Caco-2 (cell line): Measurements from ENCODE around the gene TSKS. TPM values are rescaled to one million over a fixed set of nuclear protein-coding genes. Genes with fewer than 3 reads are reported as not detected.

Experiments
- BruUV-seq: library from RNA; stranded (reverse); fragments of 400-500 nt; replicated peaks from 2 replicates; lab custom pipeline; 2021; lab: Mats Ljungman, UMichigan
- CTCF ChIA-PET: fragments of 300-600 bp; sonication (Branson Sonifier 250); formaldehyde crosslinking; loops from one replicate; lab custom pipeline; 2022; ENCODE audit warnings: antibody characterized with exemption; lab: Charles Lee
- POLR2A ChIA-PET: fragments of 300-600 bp; sonication (Branson Sonifier 250); formaldehyde crosslinking; loops from one replicate; lab custom pipeline; 2022; ENCODE audit warnings: antibody characterized with exemption; lab: Charles Lee
- DNase-seq, 2 experiments: peaks; one replicate each; pipeline versions ENCODE4 v3.0.0 to v3.0.0-alpha.2; 2020 to 2022
- H3K27me3 ChIP-seq: replicated peaks from 2 replicates; pipeline ENCODE4 v1.6.0; 2011; ENCODE audit warnings: low read length; ENCODE audit not compliant: control insufficient read depth, insufficient read depth
- H3K36me3 ChIP-seq: 2 replicates; pipeline ENCODE4 v1.5.1; 2011; ENCODE audit warnings: low read length; ENCODE audit not compliant: control insufficient read depth, insufficient read depth
- H3K4me1 ChIP-seq: fragments of 250-450 bp; sonication (Bioruptor Pico); 2 replicates; pipeline ENCODE4 v1.5.1; 2020; ENCODE audit warnings: mild to moderate bottlenecking
- H3K4me3 ChIP-seq: 2 replicates; pipeline ENCODE4 v1.5.1; 2011; ENCODE audit warnings: low read depth, mild to moderate bottlenecking, control low read depth, low read length
- H3K9me3 ChIP-seq: fragments of 250-450 bp; sonication (Bioruptor Pico); 2 replicates; pipeline ENCODE4 v1.5.1; 2020; ENCODE audit warnings: mild to moderate bottlenecking, moderate library complexity
- H3K27ac Mint-ChIP-seq: one replicate; pipeline ENCODE4 v1.8.0; 2022; ENCODE audit warnings: mixed read lengths; ENCODE audit not compliant: unreplicated experiment
- H3K27me3 Mint-ChIP-seq: one replicate; pipeline ENCODE4 v1.8.0; 2022; ENCODE audit warnings: mixed read lengths; ENCODE audit not compliant: insufficient read depth, unreplicated experiment
- H3K36me3 Mint-ChIP-seq: one replicate; pipeline ENCODE4 v1.8.0; 2022; ENCODE audit warnings: mild to moderate bottlenecking, mixed read lengths; ENCODE audit not compliant: insufficient read depth, unreplicated experiment
- H3K4me1 Mint-ChIP-seq: one replicate; pipeline ENCODE4 v1.8.0; 2022; ENCODE audit warnings: low read depth, mixed read lengths; ENCODE audit not compliant: unreplicated experiment
- H3K4me3 Mint-ChIP-seq: one replicate; pipeline ENCODE4 v1.8.0; 2022; ENCODE audit warnings: mild to moderate bottlenecking, moderate library complexity, mixed read lengths; ENCODE audit not compliant: unreplicated experiment
- H3K9me3 Mint-ChIP-seq: one replicate; pipeline ENCODE4 v1.8.0; 2022; ENCODE audit warnings: mixed read lengths; ENCODE audit not compliant: unreplicated experiment
- intact Hi-C: fragments of 100-400 bp; cut with micrococcal nuclease; formaldehyde crosslinking; loops from one replicate; pipeline ENCODE4 v1.10.0; 2022; ENCODE audit not compliant: unreplicated experiment
- total RNA-seq: library from RNA; stranded (reverse); gene quantifications from 2 replicates; pipeline ENCODE4 v1.2.3, GENCODE V29; 2022
- TF ChIP-seq, protein P1 (sequence below), 2 experiments: fragments of 200-600 bp in 1 of 2; IDR thresholded peaks; 1 replicate in 1 of 2; 2 replicates in 1 of 2; pipeline versions ENCODE4 v1.5.1 to v1.8.0; 2011 to 2022; ENCODE audit warnings: antibody characterized with exemption in 1 of 2, control low read depth in 1 of 2, inconsistent platforms in 1 of 2, low read depth in 1 of 2, low read length in 1 of 2, mild to moderate bottlenecking in 1 of 2, moderate library complexity in 1 of 2; ENCODE audit not compliant: insufficient read depth in 1 of 2, severe bottlenecking in 1 of 2, unreplicated experiment in 1 of 2

TSKS gene
- total RNA-seq, 1 experiment from 2014 or later, result not detected

DNA sequence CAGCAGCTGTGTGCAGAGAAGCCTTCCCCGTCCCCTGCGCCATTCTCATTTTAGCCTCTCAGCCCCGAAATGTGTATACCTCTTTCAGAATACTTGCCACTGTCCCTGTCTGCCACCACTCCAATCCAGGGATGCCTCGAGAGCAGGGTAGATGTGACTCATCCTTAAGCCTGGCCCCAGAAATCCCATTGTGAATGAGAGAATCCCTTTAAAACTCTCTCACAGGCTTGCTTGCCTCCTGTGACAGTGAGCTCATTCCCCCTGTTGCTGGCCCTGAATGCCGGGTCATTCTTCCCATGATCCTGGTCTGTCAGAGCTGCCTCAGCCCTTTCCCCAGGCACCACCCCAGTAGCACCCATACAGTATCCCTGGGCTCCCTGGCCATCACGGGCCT is 13.3 kb upstream of the TSKS start:
- no peak overlapping the region for H3K4me3 ChIP-seq
- H3K27me3 Mint-ChIP-seq, result no peaks in the 10 kb centered on the region
- BruUV-seq, result no TSS peak
- TF ChIP-seq, protein P1, sequence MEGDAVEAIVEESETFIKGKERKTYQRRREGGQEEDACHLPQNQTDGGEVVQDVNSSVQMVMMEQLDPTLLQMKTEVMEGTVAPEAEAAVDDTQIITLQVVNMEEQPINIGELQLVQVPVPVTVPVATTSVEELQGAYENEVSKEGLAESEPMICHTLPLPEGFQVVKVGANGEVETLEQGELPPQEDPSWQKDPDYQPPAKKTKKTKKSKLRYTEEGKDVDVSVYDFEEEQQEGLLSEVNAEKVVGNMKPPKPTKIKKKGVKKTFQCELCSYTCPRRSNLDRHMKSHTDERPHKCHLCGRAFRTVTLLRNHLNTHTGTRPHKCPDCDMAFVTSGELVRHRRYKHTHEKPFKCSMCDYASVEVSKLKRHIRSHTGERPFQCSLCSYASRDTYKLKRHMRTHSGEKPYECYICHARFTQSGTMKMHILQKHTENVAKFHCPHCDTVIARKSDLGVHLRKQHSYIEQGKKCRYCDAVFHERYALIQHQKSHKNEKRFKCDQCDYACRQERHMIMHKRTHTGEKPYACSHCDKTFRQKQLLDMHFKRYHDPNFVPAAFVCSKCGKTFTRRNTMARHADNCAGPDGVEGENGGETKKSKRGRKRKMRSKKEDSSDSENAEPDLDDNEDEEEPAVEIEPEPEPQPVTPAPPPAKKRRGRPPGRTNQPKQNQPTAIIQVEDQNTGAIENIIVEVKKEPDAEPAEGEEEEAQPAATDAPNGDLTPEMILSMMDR (IDR thresholded peaks at IDR 0.05; ENCODE audit: insufficient read depth in 1 of 2, low read depth in 1 of 2, low read length in 1 of 2, severe bottlenecking in 1 of 2, unreplicated experiment in 1 of 2), result no peak
- ChIA-PET POLR2A (no interaction called here), CTCF (no interaction called here)
- no peaks in the 10 kb centered on the region for H3K36me3 ChIP-seq
- H3K4me1 ChIP-seq, result peaks cover 16% of the 10 kb centered on the region
- H3K27ac Mint-ChIP-seq, result peak overlapping the region; percentile 53
- peaks cover 24% of the 10 kb centered on the region for H3K4me1 Mint-ChIP-seq
- no peaks in the 10 kb centered on the region for H3K9me3 Mint-ChIP-seq
- no peak overlapping the region for H3K4me3 Mint-ChIP-seq
- no peaks in the 10 kb centered on the region for H3K27me3 ChIP-seq
- intact Hi-C loops, result no loop called here
- no peak for DNase-seq
- peaks cover 47% of the 10 kb centered on the region for H3K36me3 Mint-ChIP-seq
- H3K9me3 ChIP-seq, result no peaks in the 10 kb centered on the region

DNA sequence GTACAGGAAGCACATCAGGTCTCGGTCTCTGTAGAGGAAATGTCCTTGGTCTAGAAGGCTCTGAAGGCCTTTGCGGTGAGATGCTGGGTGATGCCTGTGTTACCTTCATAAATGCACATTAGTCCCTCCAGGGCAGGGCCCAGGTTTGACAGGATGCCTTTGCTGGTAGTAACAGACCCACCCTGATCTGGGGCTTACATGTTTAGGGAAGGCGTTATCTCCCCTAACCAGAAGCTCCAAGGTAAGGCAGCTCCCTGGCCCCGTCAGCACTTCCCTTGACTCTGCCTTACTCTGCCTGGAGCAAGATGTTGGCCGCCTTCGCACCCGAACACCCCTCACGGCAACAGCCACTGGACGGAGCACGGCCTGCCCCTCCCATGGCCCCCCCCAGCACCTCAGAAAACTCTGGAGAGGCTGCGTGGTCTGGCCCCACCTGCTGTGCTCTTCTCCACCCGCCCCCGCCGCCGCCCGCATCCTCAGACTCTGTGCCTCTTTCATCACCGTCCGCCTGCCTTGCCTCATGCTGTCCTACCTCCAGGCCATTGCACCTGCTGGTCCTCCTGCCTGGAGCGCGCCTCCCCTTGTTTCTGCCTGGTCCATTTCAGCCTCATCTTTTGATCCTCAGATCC is 12.8 kb upstream of the TSKS start:
- CTCF ChIA-PET, result no interaction called here
- no peak overlapping the region for H3K4me3 Mint-ChIP-seq

DNA sequence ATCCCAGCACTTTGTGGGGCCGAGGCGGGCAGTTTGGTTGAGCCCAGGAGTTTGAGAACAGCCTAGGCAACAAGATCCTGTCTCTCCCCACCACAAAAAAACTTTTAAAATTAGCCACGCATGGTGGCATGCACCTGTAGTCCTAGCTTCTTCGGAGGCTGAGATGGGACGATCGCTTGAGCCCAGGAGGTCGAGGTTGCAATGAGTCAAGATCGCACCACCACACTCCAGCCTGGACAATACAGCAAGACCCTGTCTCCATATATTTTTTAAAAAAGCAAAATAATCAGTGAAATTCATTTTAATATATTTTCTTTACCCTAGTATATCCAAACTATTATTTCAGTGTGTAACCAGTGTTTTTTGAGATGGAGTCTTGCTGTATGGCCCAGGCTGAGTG is 11.9 kb upstream of the TSKS start:
- no peaks in the 10 kb centered on the region for H3K36me3 ChIP-seq
- Mint-ChIP-seq H3K4me3 (no peak overlapping the region), H3K27me3 (no peaks in the 10 kb centered on the region), H3K4me1 (peaks cover 14% of the 10 kb centered on the region), H3K9me3 (no peaks in the 10 kb centered on the region), H3K36me3 (peaks cover 34% of the 10 kb centered on the region), H3K27ac (no peak overlapping the region)
- ChIA-PET POLR2A (no interaction called here), CTCF (no interaction called here)
- no peak for DNase-seq
- intact Hi-C loops, result no loop called here
- H3K4me1 ChIP-seq, result peaks cover 16% of the 10 kb centered on the region
- H3K9me3 ChIP-seq, result no peaks in the 10 kb centered on the region
- BruUV-seq, result no TSS peak
- H3K4me3 ChIP-seq, result no peak overlapping the region
- TF ChIP-seq, protein P1 (IDR thresholded peaks at IDR 0.05; ENCODE audit: insufficient read depth in 1 of 2, low read depth in 1 of 2, low read length in 1 of 2, severe bottlenecking in 1 of 2, unreplicated experiment in 1 of 2), result no peak
- no peaks in the 10 kb centered on the region for H3K27me3 ChIP-seq

More for the DNA sequence above, 12.8 kb upstream of the TSKS start:
- Mint-ChIP-seq H3K27ac (peak overlapping the region; percentile 53), H3K9me3 (no peaks in the 10 kb centered on the region), H3K36me3 (peaks cover 42% of the 10 kb centered on the region), H3K4me1 (peaks cover 18% of the 10 kb centered on the region), H3K27me3 (no peaks in the 10 kb centered on the region)
- Histone ChIP-seq H3K27me3 (no peaks in the 10 kb centered on the region), H3K36me3 (no peaks in the 10 kb centered on the region), H3K9me3 (no peaks in the 10 kb centered on the region), H3K4me1 (peaks cover 16% of the 10 kb centered on the region), H3K4me3 (no peak overlapping the region)
- TF ChIP-seq, protein P1 (IDR thresholded peaks at IDR 0.05; ENCODE audit: insufficient read depth in 1 of 2, low read depth in 1 of 2, low read length in 1 of 2, severe bottlenecking in 1 of 2, unreplicated experiment in 1 of 2), result no peak
- no peak for DNase-seq
- BruUV-seq, result no TSS peak
- POLR2A ChIA-PET, result no interaction called here
- intact Hi-C loops, result no loop called here
